ENCODE data around the gene PAQR4.

DNA sequence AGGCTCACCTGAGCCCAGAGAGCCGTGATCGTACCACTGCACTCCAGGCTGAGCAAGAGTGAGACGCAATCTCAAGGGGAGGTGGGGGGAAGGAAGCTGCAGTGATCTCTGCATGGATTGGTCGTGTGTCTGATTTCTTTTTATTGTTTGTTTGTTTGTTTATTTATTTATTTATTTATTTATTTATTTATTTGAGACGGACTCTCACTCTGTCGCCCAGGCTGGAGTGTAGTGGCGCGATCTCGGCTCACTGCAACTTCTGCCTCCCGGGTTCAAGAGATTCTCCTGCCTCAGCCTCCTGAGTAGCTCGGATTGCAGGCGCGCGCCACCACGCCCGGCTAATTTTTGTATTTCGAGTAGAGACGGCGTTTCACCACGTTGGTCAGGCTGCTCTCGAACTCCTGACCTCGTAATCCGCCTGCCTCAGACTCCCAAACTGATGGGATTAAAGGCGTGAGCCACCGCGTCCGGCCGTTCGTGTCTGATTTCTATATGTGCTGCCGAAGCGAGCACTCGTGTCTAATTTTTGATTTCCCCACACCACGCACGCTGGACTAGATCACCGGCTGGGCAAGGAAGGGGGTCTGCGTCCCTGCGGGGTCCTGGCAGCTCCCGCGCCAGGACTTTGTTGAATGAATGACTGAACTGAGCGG lies 50.6 kb downstream of the PAQR4 start:
- TF ChIP-seq, protein P1, sequence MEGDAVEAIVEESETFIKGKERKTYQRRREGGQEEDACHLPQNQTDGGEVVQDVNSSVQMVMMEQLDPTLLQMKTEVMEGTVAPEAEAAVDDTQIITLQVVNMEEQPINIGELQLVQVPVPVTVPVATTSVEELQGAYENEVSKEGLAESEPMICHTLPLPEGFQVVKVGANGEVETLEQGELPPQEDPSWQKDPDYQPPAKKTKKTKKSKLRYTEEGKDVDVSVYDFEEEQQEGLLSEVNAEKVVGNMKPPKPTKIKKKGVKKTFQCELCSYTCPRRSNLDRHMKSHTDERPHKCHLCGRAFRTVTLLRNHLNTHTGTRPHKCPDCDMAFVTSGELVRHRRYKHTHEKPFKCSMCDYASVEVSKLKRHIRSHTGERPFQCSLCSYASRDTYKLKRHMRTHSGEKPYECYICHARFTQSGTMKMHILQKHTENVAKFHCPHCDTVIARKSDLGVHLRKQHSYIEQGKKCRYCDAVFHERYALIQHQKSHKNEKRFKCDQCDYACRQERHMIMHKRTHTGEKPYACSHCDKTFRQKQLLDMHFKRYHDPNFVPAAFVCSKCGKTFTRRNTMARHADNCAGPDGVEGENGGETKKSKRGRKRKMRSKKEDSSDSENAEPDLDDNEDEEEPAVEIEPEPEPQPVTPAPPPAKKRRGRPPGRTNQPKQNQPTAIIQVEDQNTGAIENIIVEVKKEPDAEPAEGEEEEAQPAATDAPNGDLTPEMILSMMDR (conservative IDR thresholded peaks at IDR 0.05 in 1 of 2, IDR thresholded peaks at IDR 0.05 in 1 of 2; ENCODE audit: extremely low read depth in 1 of 2, insufficient read depth in 1 of 2, low read depth in 1 of 2, low read length in 2 of 2) = no peak
- TF ChIP-seq EZH2 (IDR thresholded peaks at IDR 0.05; ENCODE audit: borderline replicate concordance, low read length) = no peak
